ENCODE data around the gene PPP2R5E. TPM values are rescaled to one million over a fixed set of nuclear protein-coding genes. Genes with fewer than 3 reads are reported as not detected.
A peak's percentile ranks its signal among the peaks of the same experiment; 100 is the strongest.

The PPP2R5E gene
- total RNA-seq, 1 donor from 2014 or later, result 43.7 TPM

GRCh38 chr14:63551332-63551731 lies 8.2 kb upstream of the PPP2R5E start:
- Mint-ChIP-seq H3K9me3 (ENCODE audit: unreplicated experiment) (no peaks in the 10 kb centered on the region), H3K27me3 (ENCODE audit: unreplicated experiment) (no peaks in the 10 kb centered on the region), H3K4me1 (ENCODE audit: unreplicated experiment) (peaks cover 2% of the 10 kb centered on the region), H3K36me3 (ENCODE audit: low read depth, unreplicated experiment) (no peaks in the 10 kb centered on the region), H3K4me3 (ENCODE audit: unreplicated experiment) (no peak overlapping the region), H3K27ac (ENCODE audit: unreplicated experiment) (no peak overlapping the region)
- no peak for TF ChIP-seq CTCF (IDR thresholded peaks at IDR 0.05; ENCODE audit: unreplicated experiment)
- no peak for DNase-seq (ENCODE audit: low spot score)

GRCh38 chr14:63547798-63548335 lies 4.7 kb upstream of the PPP2R5E start:
- DNase-seq (ENCODE audit: low spot score), result no peak
- H3K36me3 Mint-ChIP-seq (ENCODE audit: low read depth, unreplicated experiment), result no peaks in the 10 kb centered on the region
- H3K27me3 Mint-ChIP-seq (ENCODE audit: unreplicated experiment), result peaks cover 3% of the 10 kb centered on the region
- H3K4me3 Mint-ChIP-seq (ENCODE audit: unreplicated experiment), result no peak overlapping the region
- no peaks in the 10 kb centered on the region for H3K9me3 Mint-ChIP-seq (ENCODE audit: unreplicated experiment)
- peaks cover 6% of the 10 kb centered on the region for H3K4me1 Mint-ChIP-seq (ENCODE audit: unreplicated experiment)
- no peak overlapping the region for H3K27ac Mint-ChIP-seq (ENCODE audit: unreplicated experiment)
- TF ChIP-seq CTCF (IDR thresholded peaks at IDR 0.05; ENCODE audit: unreplicated experiment), result no peak

GRCh38 chr14:63545431-63545830 lies 2.3 kb upstream of the PPP2R5E start:
- Mint-ChIP-seq H3K36me3 (ENCODE audit: low read depth, unreplicated experiment) (no peaks in the 10 kb centered on the region), H3K9me3 (ENCODE audit: unreplicated experiment) (no peaks in the 10 kb centered on the region)

GRCh38 chr14:63544591-63545299 lies 1.6 kb upstream of the PPP2R5E start:
- peaks cover 3% of the 10 kb centered on the region for H3K27me3 Mint-ChIP-seq (ENCODE audit: unreplicated experiment)
- H3K4me3 Mint-ChIP-seq (ENCODE audit: unreplicated experiment), result peak overlapping the region; percentile 14
- H3K4me1 Mint-ChIP-seq (ENCODE audit: unreplicated experiment), result peaks cover 16% of the 10 kb centered on the region
- peaks cover under 1% of the 10 kb centered on the region for H3K36me3 Mint-ChIP-seq (ENCODE audit: low read depth, unreplicated experiment)
- H3K27ac Mint-ChIP-seq (ENCODE audit: unreplicated experiment), result no peak overlapping the region
- DNase-seq (ENCODE audit: low spot score), result no peak
- H3K9me3 Mint-ChIP-seq (ENCODE audit: unreplicated experiment), result no peaks in the 10 kb centered on the region
- no peak for TF ChIP-seq CTCF (IDR thresholded peaks at IDR 0.05; ENCODE audit: unreplicated experiment)

More at GRCh38 chr14:63545431-63545830, 2.3 kb upstream of the PPP2R5E start:
- Mint-ChIP-seq H3K4me3 (ENCODE audit: unreplicated experiment) (no peak overlapping the region), H3K27ac (ENCODE audit: unreplicated experiment) (no peak overlapping the region), H3K27me3 (ENCODE audit: unreplicated experiment) (peaks cover 3% of the 10 kb centered on the region), H3K4me1 (ENCODE audit: unreplicated experiment) (peaks cover 16% of the 10 kb centered on the region)
- DNase-seq (ENCODE audit: low spot score), result no peak
- no peak for TF ChIP-seq CTCF (IDR thresholded peaks at IDR 0.05; ENCODE audit: unreplicated experiment)

- no peak for DNase-seq (ENCODE audit: low spot score)
Measured at GRCh38 chr14:63543826-63544406, 739 bp upstream of the PPP2R5E start.

More at GRCh38 chr14:63543826-63544406, 739 bp upstream of the PPP2R5E start:
- H3K4me1 Mint-ChIP-seq (ENCODE audit: unreplicated experiment), result peaks cover 16% of the 10 kb centered on the region
- no peak for TF ChIP-seq CTCF (IDR thresholded peaks at IDR 0.05; ENCODE audit: unreplicated experiment)
- peaks cover 8% of the 10 kb centered on the region for H3K36me3 Mint-ChIP-seq (ENCODE audit: low read depth, unreplicated experiment)
- H3K27ac Mint-ChIP-seq (ENCODE audit: unreplicated experiment), result peak overlapping the region; percentile 74
- peaks cover 3% of the 10 kb centered on the region for H3K27me3 Mint-ChIP-seq (ENCODE audit: unreplicated experiment)
- peak overlapping the region; percentile 91 for H3K4me3 Mint-ChIP-seq (ENCODE audit: unreplicated experiment)
- no peaks in the 10 kb centered on the region for H3K9me3 Mint-ChIP-seq (ENCODE audit: unreplicated experiment)

All from endothelial cell (in vitro differentiated cells).